Gastroesophageal sphincter (tissue), 3 donors: ENCODE data around the gene EPSTI1.

Source experiments
- CTCF ChIP-seq, 4 experiments: fragments of 200-600 bp in 2 of 4; fragments of 450-650 bp in 2 of 4; sonication (generic) in 1 of 4; IDR thresholded peaks; one replicate each; pipeline ENCODE4 v1.5.1; 2017 to 2019; ENCODE audit warnings: antibody characterized with exemption in 4 of 4, mild to moderate bottlenecking in 2 of 4, moderate library complexity in 2 of 4
- POLR2A ChIP-seq, 2 donors: fragments of 450-650 bp; IDR thresholded peaks; one replicate each; pipeline ENCODE4 v1.6.1; 2017; ENCODE audit warnings: antibody characterized with exemption in 2 of 2, mild to moderate bottlenecking in 2 of 2, moderate library complexity in 1 of 2

GRCh38 chr13:42891591-42891990 lies 100.5 kb downstream of the EPSTI1 start:
- TF ChIP-seq POLR2A (IDR thresholded peaks at IDR 0.05) (no peak), CTCF (IDR thresholded peaks at IDR 0.05) (no peak)
